Trophoblast cell (in vitro differentiated cells and primary cell): ENCODE data around the gene ENTHD1.

Experiments used
- DNase-seq, 2 donors: peaks; one replicate each; pipeline ENCODE4 v3.0.0-alpha.2; 2016
- H2AFZ ChIP-seq: 2 replicates; pipeline ENCODE4 v1.6.1; 2013; ENCODE audit warnings: low read length, moderate library complexity, mild to moderate bottlenecking; ENCODE audit not compliant: insufficient read depth, poor library complexity
- H2AK5ac ChIP-seq: 2 replicates; pipeline ENCODE4 v1.6.1; 2013; ENCODE audit warnings: mild to moderate bottlenecking, low read length
- H2BK120ac ChIP-seq: 2 replicates; pipeline ENCODE4 v1.6.1; 2013; ENCODE audit warnings: low read length, mild to moderate bottlenecking, moderate library complexity; ENCODE audit not compliant: insufficient read depth, poor library complexity
- H2BK12ac ChIP-seq: 2 replicates; pipeline ENCODE4 v1.6.1; 2013; ENCODE audit warnings: mild to moderate bottlenecking, low read length, moderate library complexity
- H2BK5ac ChIP-seq: 2 replicates; pipeline ENCODE4 v1.6.1; 2013; ENCODE audit warnings: low read length, low read depth, moderate library complexity, mild to moderate bottlenecking; ENCODE audit not compliant: poor library complexity
- H3K14ac ChIP-seq: 2 replicates; pipeline ENCODE4 v1.6.1; 2013; ENCODE audit warnings: mild to moderate bottlenecking, low read length
- H3K18ac ChIP-seq: 2 replicates; pipeline ENCODE4 v1.6.1; 2013; ENCODE audit warnings: mild to moderate bottlenecking, low read length
- H3K23ac ChIP-seq: 2 replicates; pipeline ENCODE4 v1.6.1; 2013; ENCODE audit warnings: low read length
- H3K27ac ChIP-seq: 2 replicates; pipeline ENCODE4 v1.5.1; 2013; ENCODE audit warnings: low read depth, mild to moderate bottlenecking, inconsistent platforms, low read length, moderate library complexity
- H3K27me3 ChIP-seq: 2 replicates; pipeline ENCODE4 v1.6.1; 2013; ENCODE audit warnings: inconsistent platforms, mild to moderate bottlenecking, low read length, moderate library complexity; ENCODE audit not compliant: insufficient read depth
- H3K36me3 ChIP-seq, 2 experiments: 1 replicate in 1 of 2; 2 replicates in 1 of 2; pipeline ENCODE4 v1.6.1; 2013; ENCODE audit warnings: low read length in 2 of 2, mild to moderate bottlenecking in 2 of 2, moderate library complexity in 1 of 2; ENCODE audit not compliant: insufficient read depth in 2 of 2, control insufficient read depth in 1 of 2
- H3K4ac ChIP-seq: 2 replicates; pipeline ENCODE4 v1.6.1; 2013; ENCODE audit warnings: low read depth, mild to moderate bottlenecking, low read length, moderate library complexity
- H3K4me1 ChIP-seq, 2 experiments: 1 replicate in 1 of 2; 2 replicates in 1 of 2; pipeline ENCODE4 v1.6.1; 2013; ENCODE audit warnings: low read length in 2 of 2, mild to moderate bottlenecking in 2 of 2, moderate library complexity in 1 of 2; ENCODE audit not compliant: insufficient read depth in 2 of 2, control insufficient read depth in 1 of 2
- H3K4me2 ChIP-seq: 2 replicates; pipeline ENCODE4 v1.6.1; 2013; ENCODE audit warnings: inconsistent platforms, mild to moderate bottlenecking, low read length, moderate library complexity
- H3K4me3 ChIP-seq: 2 replicates; pipeline ENCODE4 v1.5.1; 2013; ENCODE audit warnings: mild to moderate bottlenecking, low read depth, low read length, inconsistent platforms
- H3K79me1 ChIP-seq: one replicate; pipeline ENCODE4 v1.6.1; 2013; ENCODE audit warnings: low read length
- H3K79me2 ChIP-seq: 2 replicates; pipeline ENCODE4 v1.6.1; 2013; ENCODE audit warnings: low read length, mild to moderate bottlenecking; ENCODE audit not compliant: control insufficient read depth, insufficient read depth, poor library complexity
- H3K9ac ChIP-seq: 2 replicates; pipeline ENCODE4 v1.6.1; 2013; ENCODE audit warnings: mild to moderate bottlenecking, low read length
- H3K9me3 ChIP-seq: 2 replicates; pipeline ENCODE4 v1.6.1; 2013; ENCODE audit warnings: low read depth, mild to moderate bottlenecking, control low read depth, inconsistent platforms, low read length; ENCODE audit not compliant: insufficient read depth
- H4K12ac ChIP-seq: 2 replicates; pipeline ENCODE4 v1.6.1; 2013; ENCODE audit warnings: low read depth, mild to moderate bottlenecking, low read length, moderate library complexity
- H4K8ac ChIP-seq: 2 replicates; pipeline ENCODE4 v1.6.1; 2013; ENCODE audit warnings: low read depth, mild to moderate bottlenecking, low read length, moderate library complexity
- H4K91ac ChIP-seq: one replicate; pipeline ENCODE4 v1.6.1; 2013; ENCODE audit warnings: low read depth, mild to moderate bottlenecking, low read length, moderate library complexity
- WGBS: extraction: QIAGEN DNeasy Blood & Tissue Kit; methylation state at CpG from one replicate; pipeline ENCODE4 v1.1.7; 2013; ENCODE audit warnings: missing lambda C conversion rate; ENCODE audit not compliant: insufficient read length, insufficient coverage; ENCODE audit errors: extremely low coverage; 5-methylcytosine and 5-hydroxymethylcytosine counted together

ENTHD1 gene

DNA sequence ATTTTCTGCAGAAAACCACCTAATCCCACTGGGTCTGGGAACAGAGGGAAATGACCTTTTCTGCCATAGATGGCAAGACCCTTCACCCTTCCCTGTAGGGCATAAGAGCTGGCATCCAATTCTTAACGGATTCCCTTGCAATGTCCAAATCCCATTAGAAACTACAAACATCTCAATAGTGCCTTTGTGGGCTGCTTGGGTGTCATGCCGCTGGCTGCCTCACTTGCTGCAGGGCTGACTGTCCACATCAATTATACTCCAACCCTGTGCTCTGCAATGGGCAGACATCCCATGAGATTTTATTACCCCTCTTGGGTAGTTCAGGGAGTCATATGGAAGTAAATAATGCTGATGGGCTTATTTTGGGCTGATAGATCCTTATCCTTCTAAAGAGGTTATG is 14.6 kb upstream of the ENTHD1 start:
- no peak overlapping the region for H3K18ac ChIP-seq
- no peak overlapping the region for H4K91ac ChIP-seq
- no peak overlapping the region for H2BK120ac ChIP-seq
- WGBS, result no CpG with 5 or more reads among the region's 2 CpGs
- no peaks in the 10 kb centered on the region for H3K36me3 ChIP-seq
- H3K14ac ChIP-seq, result no peak overlapping the region
- H3K4me2 ChIP-seq, result no peak overlapping the region
- H3K27ac ChIP-seq, result no peak overlapping the region
- no peak overlapping the region for H4K8ac ChIP-seq
- H3K79me2 ChIP-seq, result no peaks in the 10 kb centered on the region
- H2AFZ ChIP-seq, result no peak overlapping the region
- no peaks in the 10 kb centered on the region for H3K79me1 ChIP-seq
- H3K4me3 ChIP-seq, result no peak overlapping the region
- DNase-seq, result no peak
- no peaks in the 10 kb centered on the region for H3K4me1 ChIP-seq
- H3K9me3 ChIP-seq, result no peaks in the 10 kb centered on the region
- H2AK5ac ChIP-seq, result no peak overlapping the region
- no peak overlapping the region for H3K23ac ChIP-seq
- H2BK12ac ChIP-seq, result no peak overlapping the region
- no peak overlapping the region for H3K4ac ChIP-seq
- no peaks in the 10 kb centered on the region for H3K27me3 ChIP-seq
- H3K9ac ChIP-seq, result no peak overlapping the region
- no peak overlapping the region for H2BK5ac ChIP-seq
- H4K12ac ChIP-seq, result no peak overlapping the region

DNA sequence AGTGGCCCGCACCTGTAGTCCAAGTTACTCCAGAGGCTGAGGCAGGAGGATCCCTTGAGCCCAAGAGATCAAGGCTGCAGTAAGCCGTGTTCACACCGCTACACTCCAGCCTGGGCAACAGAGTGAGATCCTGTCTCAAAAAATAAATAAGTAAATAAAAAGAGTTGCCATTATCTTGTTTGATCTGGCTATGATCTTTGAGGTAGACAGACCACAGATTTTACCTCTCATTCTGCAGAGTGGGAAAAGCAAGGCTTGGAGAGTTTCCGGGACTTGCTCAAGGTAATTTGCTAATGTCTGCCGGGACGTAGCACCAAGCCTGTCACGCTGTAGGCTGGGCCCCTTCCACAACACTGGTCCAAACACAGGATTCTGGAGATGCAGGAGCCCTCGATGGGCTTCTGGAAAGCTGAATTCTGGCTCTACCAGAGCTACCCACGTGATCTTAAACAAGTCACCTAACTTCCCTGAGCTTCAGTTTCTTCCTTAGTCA is 14.1 kb upstream of the ENTHD1 start:
- H3K27me3 ChIP-seq, result no peaks in the 10 kb centered on the region
- H3K18ac ChIP-seq, result no peak overlapping the region
- no peak overlapping the region for H2AK5ac ChIP-seq
- no peak for DNase-seq
- H4K8ac ChIP-seq, result no peak overlapping the region
- H3K36me3 ChIP-seq, result no peaks in the 10 kb centered on the region
- H3K79me1 ChIP-seq, result no peaks in the 10 kb centered on the region
- no CpG with 5 or more reads among the region's 9 CpGs for WGBS
- no peak overlapping the region for H2BK120ac ChIP-seq
- no peak overlapping the region for H2BK12ac ChIP-seq
- no peak overlapping the region for H4K91ac ChIP-seq
- no peak overlapping the region for H2BK5ac ChIP-seq
- no peaks in the 10 kb centered on the region for H3K4me1 ChIP-seq
- H3K4me3 ChIP-seq, result no peak overlapping the region
- H2AFZ ChIP-seq, result no peak overlapping the region
- H3K27ac ChIP-seq, result no peak overlapping the region
- H3K9me3 ChIP-seq, result no peaks in the 10 kb centered on the region
- no peak overlapping the region for H3K4me2 ChIP-seq
- H4K12ac ChIP-seq, result no peak overlapping the region
- H3K9ac ChIP-seq, result no peak overlapping the region
- H3K14ac ChIP-seq, result no peak overlapping the region
- no peak overlapping the region for H3K4ac ChIP-seq
- no peaks in the 10 kb centered on the region for H3K79me2 ChIP-seq
- H3K23ac ChIP-seq, result no peak overlapping the region

DNA sequence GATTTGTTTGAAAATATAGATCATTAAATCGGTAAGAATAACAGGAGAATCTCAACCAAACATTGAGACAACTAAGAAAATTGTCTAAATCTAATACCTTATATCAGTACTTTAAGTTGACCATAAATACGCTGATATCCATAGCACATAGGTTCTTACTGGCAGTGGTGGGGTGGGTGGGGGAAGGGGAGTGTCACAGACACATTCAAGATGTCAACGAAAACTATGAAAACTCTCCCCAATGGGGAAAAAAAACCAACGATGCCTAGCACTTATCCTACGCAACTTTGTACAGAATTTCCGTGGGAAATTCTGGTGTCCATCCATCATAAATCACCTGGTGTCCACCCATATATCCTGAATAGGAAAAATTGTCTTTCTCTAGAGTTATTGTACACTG is 13.5 kb upstream of the ENTHD1 start:
- H2BK120ac ChIP-seq, result no peak overlapping the region
- no peak overlapping the region for H4K8ac ChIP-seq
- no CpG with 5 or more reads among the region's 6 CpGs for WGBS
- H3K14ac ChIP-seq, result no peak overlapping the region
- H4K91ac ChIP-seq, result no peak overlapping the region
- no peaks in the 10 kb centered on the region for H3K36me3 ChIP-seq
- no peaks in the 10 kb centered on the region for H3K79me2 ChIP-seq
- no peaks in the 10 kb centered on the region for H3K9me3 ChIP-seq
- H2AFZ ChIP-seq, result no peak overlapping the region
- H3K23ac ChIP-seq, result no peak overlapping the region
- H3K4me3 ChIP-seq, result no peak overlapping the region
- no peak overlapping the region for H2BK5ac ChIP-seq
- H2AK5ac ChIP-seq, result no peak overlapping the region
- H3K9ac ChIP-seq, result no peak overlapping the region
- H3K27me3 ChIP-seq, result no peaks in the 10 kb centered on the region
- H3K4me1 ChIP-seq, result no peaks in the 10 kb centered on the region
- no peak overlapping the region for H2BK12ac ChIP-seq
- DNase-seq, result no peak
- H4K12ac ChIP-seq, result no peak overlapping the region
- no peak overlapping the region for H3K27ac ChIP-seq
- H3K79me1 ChIP-seq, result no peaks in the 10 kb centered on the region
- H3K4me2 ChIP-seq, result no peak overlapping the region
- no peak overlapping the region for H3K18ac ChIP-seq
- no peak overlapping the region for H3K4ac ChIP-seq

DNA sequence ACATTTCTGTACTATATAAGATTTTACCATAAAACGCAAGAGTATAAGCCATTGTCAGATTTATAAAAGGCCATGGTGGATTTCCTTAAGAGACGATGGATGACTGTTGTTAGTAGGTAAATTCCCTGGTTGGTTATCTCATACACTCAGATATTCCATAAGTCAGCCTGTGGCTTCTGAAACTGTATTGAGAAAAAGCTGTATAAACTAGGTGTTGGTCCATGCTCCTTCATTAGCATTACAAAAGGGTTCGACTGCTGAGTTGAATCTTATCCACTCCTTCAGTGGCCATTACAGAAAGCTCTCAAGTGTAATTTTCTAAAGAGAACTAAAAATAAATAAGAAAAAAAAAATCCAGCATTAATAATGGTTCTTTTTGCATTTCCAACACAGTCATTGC is 12.6 kb upstream of the ENTHD1 start:
- H3K4me3 ChIP-seq, result no peak overlapping the region
- H3K14ac ChIP-seq, result no peak overlapping the region
- H2AFZ ChIP-seq, result no peak overlapping the region
- H3K79me2 ChIP-seq, result no peaks in the 10 kb centered on the region
- no CpG with 5 or more reads among the region's 3 CpGs for WGBS
- no peak overlapping the region for H2AK5ac ChIP-seq
- H3K27me3 ChIP-seq, result no peaks in the 10 kb centered on the region
- H4K91ac ChIP-seq, result no peak overlapping the region
- H3K4me1 ChIP-seq, result no peaks in the 10 kb centered on the region
- no peak overlapping the region for H3K4ac ChIP-seq
- H3K36me3 ChIP-seq, result no peaks in the 10 kb centered on the region
- H4K8ac ChIP-seq, result no peak overlapping the region
- H3K9ac ChIP-seq, result no peak overlapping the region
- no peak overlapping the region for H2BK120ac ChIP-seq
- H2BK5ac ChIP-seq, result no peak overlapping the region
- no peak overlapping the region for H2BK12ac ChIP-seq
- H3K23ac ChIP-seq, result no peak overlapping the region
- DNase-seq, result no peak
- no peak overlapping the region for H4K12ac ChIP-seq
- no peaks in the 10 kb centered on the region for H3K9me3 ChIP-seq
- no peak overlapping the region for H3K27ac ChIP-seq
- no peak overlapping the region for H3K18ac ChIP-seq
- no peak overlapping the region for H3K4me2 ChIP-seq
- H3K79me1 ChIP-seq, result no peaks in the 10 kb centered on the region
